ENCODE results near the gene RCHY1.
"Not testable (repeated sequence)": the region's sequence is repeated elsewhere in the genome, so short reads cannot be mapped to it uniquely, and the experiment has no call there.

Gene RCHY1

DNA sequence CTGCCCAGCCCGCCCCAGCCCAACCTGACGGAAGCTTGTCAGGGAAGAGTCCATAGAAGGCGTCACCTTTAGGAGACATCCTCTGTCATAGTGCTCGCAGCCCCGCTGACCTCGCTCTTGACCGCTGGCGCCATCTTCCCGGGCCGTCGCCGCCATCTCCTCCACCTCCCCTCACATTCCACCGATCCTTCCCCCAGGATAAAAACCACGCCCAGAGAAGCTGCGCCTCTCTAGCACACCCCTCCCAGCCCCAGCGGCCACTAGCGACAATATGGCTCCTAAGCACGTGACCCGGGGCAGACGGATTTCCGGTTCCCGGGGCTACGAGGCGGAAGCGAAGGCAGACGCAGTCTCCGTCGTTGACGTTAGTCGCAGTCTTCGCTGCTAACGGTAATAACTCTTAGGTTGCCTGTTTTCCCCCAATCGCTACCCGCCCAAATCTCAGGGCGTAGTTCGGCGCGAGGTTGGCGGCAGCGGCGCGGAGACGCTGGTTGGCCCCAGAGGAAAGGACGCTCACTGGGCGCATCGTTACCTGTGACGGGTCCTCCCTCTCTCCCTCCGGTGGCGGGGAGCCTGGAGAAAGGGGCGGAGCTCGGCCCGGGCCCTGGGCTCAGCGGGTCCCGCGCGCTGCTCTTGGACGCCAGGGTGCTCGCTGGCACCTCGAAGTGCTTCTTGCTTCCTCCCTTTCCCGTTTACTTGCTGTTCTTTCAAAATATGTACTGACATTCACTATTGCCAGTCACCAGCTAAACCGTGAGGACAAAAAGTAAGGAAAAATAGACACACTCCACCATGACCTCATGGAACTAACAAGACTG lies at the start of gene RCHY1, which contains the start of gene THAP6:
Gene RCHY1, minus strand, starts transcription at position 273 of the 818 bp plus-strand sequence. Its CDS starts 117 bp downstream, at position 156.
Gene THAP6, plus strand, starts transcription at position 343 of the 818 bp plus-strand sequence. CDS start 980 bp downstream, outside the sequence.
- peaks cover 33% of the 10 kb centered on the region for H3K36me3 ChIP-seq
- H4K20me1 ChIP-seq: peaks cover 13% of the 10 kb centered on the region
- peak within 1 kb of the TSS; percentile 85 for H3K9ac ChIP-seq
- no peaks in the 10 kb centered on the region for H3K27me3 ChIP-seq
- H3K9me3 ChIP-seq: peaks cover 10% of the 10 kb centered on the region
- no peak for TF ChIP-seq Cebpa-rat (IDR thresholded peaks at IDR 0.05)
- H3K4me3 ChIP-seq: peak within 1 kb of the TSS; percentile 77
- H3K27ac ChIP-seq: peak within 1 kb of the TSS; percentile 92
- peaks cover 43% of the 10 kb centered on the region for H3K4me1 ChIP-seq
- H3K4me2 ChIP-seq: peak within 1 kb of the TSS; percentile 84

DNA sequence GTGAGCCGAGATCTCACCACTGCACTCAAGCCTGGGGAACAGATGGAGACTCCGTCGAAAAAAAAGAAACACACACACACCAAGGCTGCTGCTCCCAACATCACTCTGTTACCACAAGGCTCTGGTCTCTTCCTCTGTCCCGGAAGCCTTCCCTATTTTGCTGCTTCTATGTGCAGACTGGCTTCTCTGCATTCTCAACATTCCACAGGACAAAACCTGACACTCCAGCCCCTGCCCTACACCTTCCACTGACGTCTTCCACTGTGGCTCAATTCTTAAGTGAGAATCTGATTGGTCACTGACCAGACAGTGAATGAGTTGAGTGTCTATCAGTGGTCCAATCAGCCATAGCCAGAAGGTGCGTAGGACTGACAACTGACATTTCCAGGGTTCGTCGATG lies 47.6 kb upstream of the RCHY1 start:
- H3K4me3 ChIP-seq: no peak overlapping the region
- TF ChIP-seq Cebpa-rat (IDR thresholded peaks at IDR 0.05): no peak
- H3K27me3 ChIP-seq: no peaks in the 10 kb centered on the region
- no peak overlapping the region for H3K4me2 ChIP-seq
- no peak overlapping the region for H3K9ac ChIP-seq
- no peaks in the 10 kb centered on the region for H3K36me3 ChIP-seq
- no peaks in the 10 kb centered on the region for H4K20me1 ChIP-seq
- no peaks in the 10 kb centered on the region for H3K9me3 ChIP-seq
- H3K4me1 ChIP-seq: no peaks in the 10 kb centered on the region
- H3K27ac ChIP-seq: no peak overlapping the region

DNA sequence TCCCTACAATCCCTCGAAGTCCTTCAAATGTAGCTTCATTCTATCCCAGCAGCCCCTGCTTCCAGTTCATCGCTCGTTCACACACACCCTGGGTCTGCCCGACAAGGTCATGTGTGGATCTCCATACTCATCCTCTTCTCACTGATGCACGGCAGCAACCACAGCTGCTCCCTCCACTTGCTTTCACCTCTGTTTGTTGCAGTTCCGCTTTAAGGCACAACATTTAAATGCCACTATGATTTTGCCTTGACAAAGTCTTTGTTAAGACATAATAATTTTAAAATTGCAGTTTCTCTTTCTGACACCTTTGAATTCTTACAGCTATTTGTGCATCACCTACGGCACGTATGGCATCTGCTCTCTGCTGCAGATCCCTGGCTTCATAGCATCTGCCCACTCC lies 43.5 kb upstream of the RCHY1 start:
- no peak overlapping the region for H3K4me2 ChIP-seq
- H3K9me3 ChIP-seq: no peaks in the 10 kb centered on the region
- no peaks in the 10 kb centered on the region for H3K4me1 ChIP-seq
- H3K27ac ChIP-seq: no peak overlapping the region
- TF ChIP-seq Cebpa-rat (IDR thresholded peaks at IDR 0.05): no peak
- no peak overlapping the region for H3K4me3 ChIP-seq
- H3K27me3 ChIP-seq: no peaks in the 10 kb centered on the region
- H3K9ac ChIP-seq: no peak overlapping the region
- H4K20me1 ChIP-seq: no peaks in the 10 kb centered on the region
- no peaks in the 10 kb centered on the region for H3K36me3 ChIP-seq

DNA sequence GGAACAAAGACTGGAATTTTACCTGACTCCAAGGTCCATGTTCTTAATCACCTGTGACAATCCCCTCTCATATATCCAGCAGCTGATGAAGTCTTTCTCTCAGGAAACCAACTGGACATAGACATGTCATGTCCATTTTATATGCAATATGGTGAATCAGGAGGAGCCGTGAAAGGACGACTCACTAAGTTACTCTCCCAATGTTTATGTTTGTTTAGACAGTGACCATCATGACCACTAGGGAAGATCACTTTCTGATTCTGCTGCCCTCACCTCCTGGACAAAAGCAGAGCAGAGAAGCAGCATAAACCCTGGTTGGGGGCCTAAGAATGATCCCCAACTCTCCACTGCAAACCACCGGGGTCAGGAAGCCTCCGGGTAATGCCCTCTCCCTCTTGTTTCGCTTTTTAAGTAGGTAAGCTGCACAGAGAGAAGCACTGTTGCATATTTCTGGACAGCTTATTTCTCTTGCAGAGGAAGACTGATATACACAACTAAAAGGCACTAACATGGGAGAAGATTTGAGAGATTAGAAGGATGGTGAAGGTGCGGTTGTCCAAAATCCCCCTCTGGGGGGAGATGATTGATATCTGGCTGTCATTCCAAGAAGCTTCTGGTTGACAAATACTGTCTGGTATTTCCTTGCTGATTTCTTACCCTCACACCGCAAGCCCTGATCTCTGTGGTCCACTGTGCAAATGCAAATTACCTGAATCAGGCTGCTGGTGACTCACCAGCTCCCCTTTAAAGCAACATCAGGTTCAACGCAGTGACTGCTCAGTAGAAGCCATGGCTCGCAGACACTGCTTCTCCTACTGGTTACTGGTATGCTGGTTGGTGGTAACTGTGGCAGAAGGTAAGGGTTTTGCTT lies 41.3 kb upstream of the RCHY1 start, which contains the start of gene ODAPH:
Gene ODAPH, plus strand, starts transcription at position 773 of the 871 bp plus-strand sequence. Its CDS starts 17 bp downstream, at position 790.
- no peak for TF ChIP-seq Cebpa-rat (IDR thresholded peaks at IDR 0.05)
- Histone ChIP-seq H3K9ac (no peak within 1 kb of the TSS), H3K27ac (no peak within 1 kb of the TSS), H4K20me1 (no peaks in the 10 kb centered on the region), H3K4me3 (no peak within 1 kb of the TSS), H3K9me3 (no peaks in the 10 kb centered on the region), H3K4me2 (no peak within 1 kb of the TSS), H3K4me1 (no peaks in the 10 kb centered on the region), H3K27me3 (no peaks in the 10 kb centered on the region), H3K36me3 (no peaks in the 10 kb centered on the region)

DNA sequence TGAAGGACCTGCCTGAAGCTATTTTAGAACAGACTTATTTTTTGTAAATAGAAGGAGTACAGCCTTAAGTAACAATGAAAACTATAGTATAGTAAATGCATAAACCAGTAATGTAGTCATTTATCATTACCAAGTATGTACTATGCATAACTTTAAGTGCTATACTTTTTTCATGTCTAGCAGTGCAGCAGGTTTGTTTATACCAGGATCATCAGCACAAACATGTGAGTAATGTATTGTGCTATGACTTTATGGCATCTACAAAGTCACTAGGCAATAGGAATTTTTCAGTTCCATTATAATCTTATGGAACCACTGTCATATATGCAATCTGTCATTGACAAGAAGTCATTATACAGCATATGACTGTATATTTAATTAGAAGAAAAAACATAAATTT lies 38.2 kb upstream of the RCHY1 start:
- Histone ChIP-seq H3K9ac (no peak overlapping the region), H3K4me3 (no peak overlapping the region), H3K27me3 (no peaks in the 10 kb centered on the region), H3K4me1 (no peaks in the 10 kb centered on the region), H4K20me1 (no peaks in the 10 kb centered on the region), H3K36me3 (no peaks in the 10 kb centered on the region), H3K4me2 (no peak overlapping the region), H3K9me3 (no peaks in the 10 kb centered on the region), H3K27ac (no peak overlapping the region)
- TF ChIP-seq Cebpa-rat (IDR thresholded peaks at IDR 0.05): no peak

DNA sequence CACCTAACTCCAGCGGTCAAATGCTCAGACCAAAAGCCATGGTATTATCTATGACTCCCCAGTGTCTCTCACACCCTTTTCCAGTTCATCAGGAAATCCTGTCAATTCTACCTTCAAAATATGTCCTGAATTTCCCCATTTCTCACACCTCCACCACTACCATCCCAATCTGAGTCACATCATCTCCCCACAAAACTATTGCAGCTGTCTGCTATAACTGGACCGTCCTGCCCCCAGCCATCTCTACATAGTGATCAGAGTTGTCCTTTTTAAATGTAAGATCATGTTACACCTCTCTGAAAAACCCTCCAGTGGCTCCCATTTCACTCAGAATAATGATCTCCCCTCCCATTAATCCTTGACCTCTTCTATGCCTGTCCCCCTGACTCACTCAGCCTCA lies 34.8 kb upstream of the RCHY1 start:
- H3K27ac ChIP-seq: no peak overlapping the region
- no peaks in the 10 kb centered on the region for H4K20me1 ChIP-seq
- no peaks in the 10 kb centered on the region for H3K27me3 ChIP-seq
- no peak overlapping the region for H3K4me2 ChIP-seq
- no peak overlapping the region for H3K9ac ChIP-seq
- TF ChIP-seq Cebpa-rat (IDR thresholded peaks at IDR 0.05): no peak
- H3K4me1 ChIP-seq: no peaks in the 10 kb centered on the region
- peaks cover 18% of the 10 kb centered on the region; the same call in 1 of the 2 replicates for H3K36me3 ChIP-seq
- H3K9me3 ChIP-seq: no peaks in the 10 kb centered on the region
- no peak overlapping the region for H3K4me3 ChIP-seq

DNA sequence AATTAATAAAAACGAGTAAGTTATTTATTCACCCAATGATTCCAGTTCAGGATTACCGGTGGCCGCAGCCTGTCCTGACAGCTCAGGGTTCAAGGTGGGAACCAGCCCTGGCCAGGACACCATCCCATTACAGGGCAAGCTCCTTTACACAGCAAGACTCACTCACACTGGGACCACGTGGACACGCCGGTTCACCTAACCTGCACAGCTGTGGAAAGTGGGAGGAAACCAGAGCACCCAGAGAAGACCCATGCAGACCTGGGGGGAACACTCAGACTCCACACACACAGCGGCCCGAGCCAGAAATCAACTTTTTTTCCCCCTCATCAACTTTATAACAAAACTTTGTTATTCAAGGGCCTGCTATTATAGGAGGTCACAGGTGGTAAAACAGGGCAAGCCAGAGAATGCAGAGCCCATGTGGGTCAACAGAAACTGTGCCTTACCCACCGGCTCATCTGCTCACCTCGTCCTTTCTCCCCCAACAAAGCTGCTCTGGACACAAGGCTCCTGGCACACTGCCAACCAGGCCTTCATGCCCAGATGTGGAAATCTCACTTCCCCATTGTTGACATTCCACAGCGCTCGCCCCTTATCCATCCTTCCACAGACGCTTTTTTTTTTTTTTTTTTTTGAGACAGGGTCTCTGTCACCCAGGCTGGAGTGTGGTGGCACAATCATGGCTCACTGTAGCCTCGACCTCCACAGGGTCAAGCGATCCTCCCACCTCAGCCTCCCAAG lies 33.6 kb upstream of the RCHY1 start:
- no peak for TF ChIP-seq Cebpa-rat (IDR thresholded peaks at IDR 0.05)
- H3K4me2 ChIP-seq: no peak overlapping the region

DNA sequence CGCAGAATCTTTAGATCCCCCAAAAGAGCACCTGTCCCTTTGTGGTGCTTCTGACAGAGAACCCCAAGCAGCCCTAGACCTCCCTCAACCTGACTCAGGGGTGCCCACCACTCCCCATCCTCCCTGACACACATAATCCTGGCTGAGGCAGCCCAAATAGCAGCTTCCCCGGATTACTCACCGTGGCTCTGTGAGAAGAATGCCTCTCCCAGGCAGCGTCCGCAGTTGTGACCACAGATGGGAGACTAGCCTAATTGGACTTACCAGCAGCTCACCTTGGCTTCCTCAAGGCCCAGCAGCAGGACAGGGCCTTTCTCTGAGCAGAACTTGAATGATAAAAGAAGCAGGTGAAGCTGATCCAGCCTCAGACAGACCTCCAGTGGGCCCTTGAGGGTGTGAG lies 31.3 kb upstream of the RCHY1 start:
- TF ChIP-seq Cebpa-rat (IDR thresholded peaks at IDR 0.05): no peak
- Histone ChIP-seq H3K9me3 (no peaks in the 10 kb centered on the region), H3K9ac (no peak overlapping the region), H4K20me1 (no peaks in the 10 kb centered on the region), H3K36me3 (peaks cover 18% of the 10 kb centered on the region; the same call in 1 of the 2 replicates), H3K27me3 (no peaks in the 10 kb centered on the region), H3K27ac (no peak overlapping the region), H3K4me1 (no peaks in the 10 kb centered on the region), H3K4me3 (no peak overlapping the region), H3K4me2 (no peak overlapping the region)

More for the DNA sequence above, 33.6 kb upstream of the RCHY1 start:
- Histone ChIP-seq H3K27ac (no peak overlapping the region), H3K27me3 (no peaks in the 10 kb centered on the region), H3K4me3 (no peak overlapping the region), H3K36me3 (peaks cover 18% of the 10 kb centered on the region; the same call in 1 of the 2 replicates), H3K9ac (no peak overlapping the region), H3K4me1 (no peaks in the 10 kb centered on the region), H4K20me1 (no peaks in the 10 kb centered on the region), H3K9me3 (no peaks in the 10 kb centered on the region)

DNA sequence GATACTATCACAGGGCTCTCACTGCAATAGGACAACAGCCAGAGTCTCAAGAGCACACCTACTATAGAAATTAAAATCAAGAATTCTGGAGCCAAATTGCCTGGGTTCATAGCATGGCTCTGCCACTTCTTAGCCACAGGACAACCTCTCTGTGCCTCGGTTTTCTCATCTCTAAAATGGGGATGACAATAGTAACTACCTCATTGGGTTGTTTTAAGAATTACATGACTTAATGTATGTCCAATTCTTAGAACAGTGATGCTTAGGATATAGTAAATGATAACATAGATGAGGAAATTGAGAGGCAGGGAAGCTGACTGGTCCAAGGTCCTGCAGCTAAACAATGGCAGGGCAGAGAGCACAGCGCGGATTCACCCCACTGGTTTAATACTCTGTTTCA lies 30.7 kb upstream of the RCHY1 start:
- Histone ChIP-seq H3K4me3 (no peak overlapping the region), H3K27ac (no peak overlapping the region), H3K9ac (no peak overlapping the region), H3K4me1 (no peaks in the 10 kb centered on the region), H3K9me3 (no peaks in the 10 kb centered on the region), H4K20me1 (no peaks in the 10 kb centered on the region), H3K27me3 (no peaks in the 10 kb centered on the region), H3K4me2 (no peak overlapping the region), H3K36me3 (peaks cover 19% of the 10 kb centered on the region; the same call in 1 of the 2 replicates)
- no peak for TF ChIP-seq Cebpa-rat (IDR thresholded peaks at IDR 0.05)

DNA sequence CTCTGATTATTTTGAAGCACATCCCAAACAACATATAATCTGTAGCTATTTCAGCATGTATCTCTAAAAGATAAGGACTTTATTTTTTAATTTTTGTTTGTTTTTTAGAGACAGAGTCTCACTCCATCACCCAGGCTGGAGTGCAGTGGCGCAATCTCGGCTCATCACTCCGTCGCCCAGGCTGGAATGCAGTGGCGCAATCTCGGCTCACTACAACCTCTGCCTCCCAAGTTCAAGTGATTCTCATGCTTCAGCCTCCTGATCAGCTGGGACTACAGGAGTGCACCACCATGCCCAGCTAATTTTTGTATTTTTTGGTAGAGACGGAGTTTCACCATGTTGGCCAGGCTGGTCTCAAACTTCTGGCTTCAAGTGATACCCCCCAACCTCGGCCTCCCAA lies 30.0 kb upstream of the RCHY1 start:
- not testable (repeated sequence) for H3K4me2 ChIP-seq, H3K4me3 ChIP-seq, H3K27ac ChIP-seq, H3K9me3 ChIP-seq, H3K27me3 ChIP-seq, H4K20me1 ChIP-seq, H3K9ac ChIP-seq, H3K4me1 ChIP-seq
- H3K36me3 ChIP-seq: peaks cover 25% of the 10 kb centered on the region
